Muscle layer of colon (tissue), 2 donors: ENCODE results near the gene MAVS.
"Not testable (repeated sequence)": the region's sequence is repeated elsewhere in the genome, so short reads cannot be mapped to it uniquely, and the experiment has no call there.

Experiments used
- H3K27ac ChIP-seq: one replicate; pipeline ENCODE4 v1.7.0; 2013; ENCODE audit warnings: low read depth, mild to moderate bottlenecking, low read length, moderate library complexity
- H3K27me3 ChIP-seq, 2 donors: one replicate each; pipeline ENCODE4 v1.7.0; 2013; ENCODE audit warnings: low read length in 2 of 2, mild to moderate bottlenecking in 2 of 2; ENCODE audit not compliant: insufficient read depth in 2 of 2, control insufficient read depth in 1 of 2
- H3K36me3 ChIP-seq: one replicate; pipeline ENCODE4 v1.7.0; 2013; ENCODE audit warnings: mild to moderate bottlenecking, low read length; ENCODE audit not compliant: insufficient read depth
- H3K4me1 ChIP-seq: one replicate; pipeline ENCODE4 v1.7.0; 2013; ENCODE audit warnings: mild to moderate bottlenecking, low read length; ENCODE audit not compliant: insufficient read depth
- H3K4me3 ChIP-seq, 2 donors: one replicate each; pipeline ENCODE4 v1.7.0; 2013; ENCODE audit warnings: low read length in 2 of 2, low read depth in 1 of 2, mild to moderate bottlenecking in 1 of 2, moderate library complexity in 1 of 2
- H3K9ac ChIP-seq: one replicate; pipeline ENCODE4 v1.7.0; 2013; ENCODE audit warnings: low read length
- H3K9me3 ChIP-seq: one replicate; pipeline ENCODE4 v1.7.0; 2013; ENCODE audit warnings: mild to moderate bottlenecking, low read length
- donor health status: abdominal sarcoma.
- donor health status: Adenocarcinoma of cecum.

The MAVS gene

DNA sequence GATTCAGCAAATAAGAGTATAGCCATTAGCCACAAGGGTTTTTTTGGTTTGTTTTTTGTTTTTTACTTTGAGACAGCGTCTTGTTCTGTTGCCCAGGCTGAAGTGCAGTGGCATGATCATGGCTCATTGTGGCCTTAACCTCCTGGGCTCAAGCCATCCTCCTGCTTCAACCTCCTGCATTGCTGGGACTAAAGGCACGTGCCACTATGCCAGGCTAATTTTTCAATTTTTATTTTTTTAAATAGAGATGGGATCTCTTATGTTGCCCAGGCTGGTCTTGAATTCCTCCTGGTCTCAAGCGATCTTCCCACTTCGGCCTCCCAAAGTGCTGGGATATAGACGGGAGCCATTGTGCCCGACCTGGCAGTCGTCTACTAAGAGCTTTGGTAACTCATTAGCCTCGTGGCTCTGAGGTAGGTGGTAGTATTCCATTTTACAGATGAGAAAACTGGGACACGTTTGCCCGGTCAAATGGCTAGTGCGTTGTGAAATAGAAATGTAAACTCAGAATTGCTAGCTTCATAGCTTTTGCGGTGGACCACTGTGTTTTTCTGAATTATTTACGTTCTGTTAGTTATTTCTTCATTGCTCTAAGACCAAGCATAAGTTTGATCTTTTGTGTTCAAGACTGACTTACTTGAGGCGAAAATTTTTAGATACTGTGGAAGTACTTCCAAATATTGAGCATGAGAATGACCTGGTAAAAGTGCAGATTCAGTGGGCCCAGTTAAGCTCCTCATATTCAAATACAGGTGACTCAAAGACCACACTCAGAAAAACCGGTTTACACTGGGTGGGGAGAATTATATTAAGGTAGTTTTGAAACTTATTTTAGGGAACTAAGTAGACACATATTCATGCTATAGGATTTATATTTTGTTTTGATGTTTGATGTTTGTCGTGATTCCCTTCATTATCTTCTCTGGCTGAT lies 44.6 kb downstream of the MAVS start:
- Histone ChIP-seq H3K9ac (peak overlapping the region; percentile 95), H3K27me3 (no peaks in the 10 kb centered on the region), H3K9me3 (no peaks in the 10 kb centered on the region), H3K4me1 (peaks cover 38% of the 10 kb centered on the region), H3K36me3 (no peaks in the 10 kb centered on the region), H3K27ac (no peak overlapping the region), H3K4me3 (peak overlapping the region in 1 of 2 donors; percentile 98)

DNA sequence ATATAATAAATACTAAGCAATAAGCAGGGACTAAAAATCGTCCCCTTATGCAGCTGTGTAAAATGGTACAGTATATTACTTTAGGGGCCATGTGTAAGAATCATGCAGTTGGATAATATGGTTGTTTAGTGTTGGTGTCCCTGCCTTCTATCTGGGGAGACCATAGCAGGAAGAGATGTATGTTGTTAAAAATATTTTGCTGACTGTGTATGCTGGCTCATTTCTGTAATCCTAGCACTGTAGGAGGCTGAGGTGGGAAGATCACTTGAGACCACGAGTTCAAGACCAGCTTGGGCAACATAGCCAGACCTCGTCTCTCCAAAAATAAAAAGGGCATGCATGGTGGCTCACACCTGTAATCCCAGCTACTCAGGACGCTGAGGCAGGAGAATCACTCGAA lies 48.2 kb downstream of the MAVS start:
- Histone ChIP-seq H3K36me3 (no peaks in the 10 kb centered on the region), H3K4me3 (no peak overlapping the region), H3K9ac (no peak overlapping the region), H3K9me3 (no peaks in the 10 kb centered on the region), H3K4me1 (peaks cover 48% of the 10 kb centered on the region), H3K27ac (no peak overlapping the region), H3K27me3 (no peaks in the 10 kb centered on the region)

- H3K27me3 ChIP-seq, result no peaks in the 10 kb centered on the region
- H3K4me1 ChIP-seq, result peaks cover 42% of the 10 kb centered on the region
- no peaks in the 10 kb centered on the region for H3K36me3 ChIP-seq
- H3K27ac ChIP-seq, result no peak overlapping the region
- H3K9ac ChIP-seq, result no peak overlapping the region
- no peak overlapping the region for H3K4me3 ChIP-seq
- H3K9me3 ChIP-seq, result no peaks in the 10 kb centered on the region
Measured at GRCh38 chr20:3896302-3896701, 49.7 kb downstream of the MAVS start.

GRCh38 chr20:3896853-3897583 lies 50.4 kb downstream of the MAVS start:
- Histone ChIP-seq H3K27ac (no peak overlapping the region), H3K27me3 (no peaks in the 10 kb centered on the region), H3K9me3 (no peaks in the 10 kb centered on the region), H3K36me3 (no peaks in the 10 kb centered on the region), H3K9ac (no peak overlapping the region), H3K4me1 (peaks cover 35% of the 10 kb centered on the region), H3K4me3 (no peak overlapping the region)

- H3K27ac ChIP-seq, H3K4me3 ChIP-seq, H3K27me3 ChIP-seq, H3K9me3 ChIP-seq, H3K36me3 ChIP-seq, H3K9ac ChIP-seq: not testable (repeated sequence)
- peaks cover 26% of the 10 kb centered on the region for H3K4me1 ChIP-seq
Measured at GRCh38 chr20:3898181-3898580, 51.5 kb downstream of the MAVS start.

GRCh38 chr20:3898639-3899038 lies 52.0 kb downstream of the MAVS start:
- peaks cover 21% of the 10 kb centered on the region for H3K4me1 ChIP-seq
- no peak overlapping the region for H3K9ac ChIP-seq
- H3K36me3 ChIP-seq, result no peaks in the 10 kb centered on the region
- H3K27me3 ChIP-seq, result no peaks in the 10 kb centered on the region
- H3K9me3 ChIP-seq, result no peaks in the 10 kb centered on the region
- no peak overlapping the region for H3K27ac ChIP-seq
- H3K4me3 ChIP-seq, result no peak overlapping the region

- H3K36me3 ChIP-seq, result no peaks in the 10 kb centered on the region
- peaks cover 19% of the 10 kb centered on the region for H3K4me1 ChIP-seq
- no peaks in the 10 kb centered on the region for H3K9me3 ChIP-seq
- no peaks in the 10 kb centered on the region for H3K27me3 ChIP-seq
- no peak overlapping the region for H3K9ac ChIP-seq
- no peak overlapping the region for H3K4me3 ChIP-seq
- H3K27ac ChIP-seq, result no peak overlapping the region
Measured at GRCh38 chr20:3900187-3900604, 53.6 kb downstream of the MAVS start.

GRCh38 chr20:3901028-3901705 lies 54.5 kb downstream of the MAVS start:
- H3K36me3 ChIP-seq, result no peaks in the 10 kb centered on the region
- H3K9ac ChIP-seq, result no peak overlapping the region
- no peak overlapping the region for H3K4me3 ChIP-seq
- H3K9me3 ChIP-seq, result no peaks in the 10 kb centered on the region
- H3K27me3 ChIP-seq, result no peaks in the 10 kb centered on the region
- H3K27ac ChIP-seq, result no peak overlapping the region
- peaks cover 23% of the 10 kb centered on the region for H3K4me1 ChIP-seq

DNA sequence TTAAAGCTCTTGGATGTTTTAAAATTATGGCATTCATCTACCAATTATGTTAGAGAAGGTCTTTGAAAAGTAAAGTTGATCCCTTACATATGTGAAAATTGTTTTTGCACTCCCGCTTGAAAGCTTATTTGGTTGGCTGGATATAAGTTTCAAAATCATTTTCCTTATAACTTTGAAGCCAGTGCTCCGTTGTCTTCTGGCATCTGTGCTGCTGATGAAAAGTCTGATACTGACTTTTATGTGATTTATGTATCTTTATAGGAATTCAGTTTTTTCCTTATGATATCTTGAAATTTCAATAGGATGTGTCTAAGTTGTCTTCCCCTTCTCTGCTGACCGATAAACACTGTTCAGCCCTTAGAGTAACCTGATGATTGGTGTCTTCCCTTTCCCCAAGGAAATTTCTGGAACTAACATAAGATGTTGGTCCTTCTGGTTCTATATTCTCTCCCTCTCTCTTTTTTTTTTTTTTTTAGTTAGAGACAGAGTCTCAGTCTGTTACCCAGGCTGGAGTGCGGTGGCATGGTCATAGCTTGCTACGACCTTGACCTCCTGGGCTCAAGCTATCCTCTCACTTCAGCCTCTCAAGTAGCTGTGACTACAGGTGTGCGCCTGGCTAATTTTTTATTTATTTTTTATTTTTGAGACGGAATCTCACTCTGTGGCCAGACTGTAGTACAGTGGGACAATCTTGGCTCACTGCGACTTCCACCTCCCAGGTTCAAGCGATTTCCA lies 55.2 kb downstream of the MAVS start:
- Histone ChIP-seq H3K9ac (no peak overlapping the region), H3K4me3 (no peak overlapping the region), H3K27ac (no peak overlapping the region), H3K36me3 (no peaks in the 10 kb centered on the region), H3K27me3 (no peaks in the 10 kb centered on the region), H3K4me1 (peaks cover 18% of the 10 kb centered on the region), H3K9me3 (no peaks in the 10 kb centered on the region)

DNA sequence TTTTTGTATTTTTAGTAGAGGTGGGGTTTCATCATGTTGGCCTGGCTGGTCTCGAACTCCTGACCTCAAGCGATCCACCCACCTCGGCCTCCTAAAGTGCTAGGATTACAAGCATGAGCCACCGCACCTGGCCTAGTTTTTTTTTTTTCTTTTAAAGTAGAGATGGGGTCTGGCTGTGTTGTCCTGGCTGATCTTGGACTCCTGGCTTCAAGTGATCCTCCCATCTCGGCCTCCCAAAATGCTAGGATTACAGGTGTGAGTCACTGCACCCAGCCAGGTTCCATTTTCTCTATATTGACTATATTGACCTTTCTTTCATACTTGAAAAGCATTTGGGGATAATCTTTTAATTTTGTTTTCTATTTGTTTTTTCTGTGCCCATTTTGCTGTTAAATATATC lies 55.8 kb downstream of the MAVS start:
- Histone ChIP-seq H3K9me3 (no peaks in the 10 kb centered on the region), H3K4me3 (no peak overlapping the region), H3K36me3 (no peaks in the 10 kb centered on the region), H3K4me1 (peaks cover 12% of the 10 kb centered on the region), H3K9ac (no peak overlapping the region), H3K27me3 (no peaks in the 10 kb centered on the region), H3K27ac (no peak overlapping the region)

DNA sequence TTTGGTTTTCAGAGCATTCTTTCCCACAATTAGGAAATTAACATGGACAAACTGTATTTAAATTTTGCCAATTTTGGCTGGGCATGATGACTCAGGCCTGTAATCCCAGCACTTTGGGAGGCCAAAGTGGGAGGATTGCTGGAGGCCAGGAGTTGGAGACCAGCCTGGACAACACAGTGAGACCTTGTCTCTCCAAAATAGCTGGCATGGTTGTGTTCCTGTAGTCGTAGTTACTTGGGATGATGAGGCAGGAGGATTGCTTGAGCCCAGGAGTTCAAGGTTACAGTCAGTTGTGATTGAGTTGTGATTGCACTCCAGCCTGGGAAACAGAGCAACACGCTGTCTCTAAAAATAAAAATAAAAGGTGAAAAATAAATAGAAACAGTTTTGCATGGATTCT lies 57.6 kb downstream of the MAVS start:
- no peak overlapping the region for H3K4me3 ChIP-seq
- peaks cover 15% of the 10 kb centered on the region for H3K36me3 ChIP-seq
- no peaks in the 10 kb centered on the region for H3K27me3 ChIP-seq
- H3K27ac ChIP-seq, result no peak overlapping the region
- H3K4me1 ChIP-seq, result peaks cover 8% of the 10 kb centered on the region
- H3K9ac ChIP-seq, result no peak overlapping the region
- no peaks in the 10 kb centered on the region for H3K9me3 ChIP-seq
